COLO668 (cell line): Measurements from ENCODE around the gene SVIL.
"Not testable (repeated sequence)": the region's sequence is repeated elsewhere in the genome, so short reads cannot be mapped to it uniquely, and the experiment has no call there.

Experiments
- DNase-seq: peaks from one replicate; lab custom pipeline; 2025; ENCODE audit not compliant: unreplicated experiment; lab: John Stamatoyannopoulos, UW

SVIL gene

GRCh38 chr10:29545122-29545521 lies 89.6 kb downstream of the SVIL start:
- DNase-seq = no peak

GRCh38 chr10:29543715-29544114 lies 91.1 kb downstream of the SVIL start:
- no peak for DNase-seq

DNA sequence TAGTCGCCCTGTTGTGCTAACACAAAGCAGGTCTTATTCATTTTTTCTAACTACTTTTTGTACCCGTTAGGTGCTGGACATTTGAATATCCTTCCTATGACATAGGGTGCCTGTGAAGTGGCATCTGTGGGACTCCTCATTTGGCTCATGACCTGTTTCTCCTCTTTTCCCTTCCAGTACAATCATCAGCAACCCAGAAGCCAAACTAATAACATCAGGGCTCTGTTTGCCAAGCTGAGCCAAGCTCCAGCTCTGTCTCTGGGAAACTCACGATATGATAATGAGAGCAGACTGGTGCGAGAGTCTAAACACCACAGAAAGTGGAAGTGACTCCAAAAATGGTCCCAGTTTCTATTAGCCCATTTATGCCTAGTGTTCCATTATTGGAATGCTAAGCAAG lies 92.0 kb downstream of the SVIL start:
- no peak for DNase-seq

- DNase-seq = no peak
Measured at GRCh38 chr10:29541422-29542210, 93.2 kb downstream of the SVIL start.

DNA sequence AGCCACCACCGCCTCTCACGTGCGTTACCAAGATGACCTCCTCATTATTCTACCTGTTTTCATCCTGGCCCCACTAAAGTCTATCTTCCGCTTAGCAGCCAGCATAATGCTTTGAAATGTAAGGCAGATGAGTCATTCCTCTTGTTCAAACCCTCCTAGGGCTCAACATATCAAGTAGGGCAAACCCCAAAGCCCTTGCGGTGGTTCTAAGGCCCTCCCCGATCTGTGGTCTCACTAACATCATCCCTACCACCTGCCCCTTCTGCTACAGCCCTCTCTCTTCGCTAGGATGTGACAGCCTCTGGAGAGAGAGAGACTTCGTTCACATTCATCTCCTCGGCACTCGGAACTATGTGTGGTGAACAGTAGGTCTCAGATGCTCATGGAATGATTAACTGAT lies 94.8 kb downstream of the SVIL start:
- no peak for DNase-seq

- DNase-seq = no peak
Measured at GRCh38 chr10:29539412-29539811, 95.4 kb downstream of the SVIL start.

DNA sequence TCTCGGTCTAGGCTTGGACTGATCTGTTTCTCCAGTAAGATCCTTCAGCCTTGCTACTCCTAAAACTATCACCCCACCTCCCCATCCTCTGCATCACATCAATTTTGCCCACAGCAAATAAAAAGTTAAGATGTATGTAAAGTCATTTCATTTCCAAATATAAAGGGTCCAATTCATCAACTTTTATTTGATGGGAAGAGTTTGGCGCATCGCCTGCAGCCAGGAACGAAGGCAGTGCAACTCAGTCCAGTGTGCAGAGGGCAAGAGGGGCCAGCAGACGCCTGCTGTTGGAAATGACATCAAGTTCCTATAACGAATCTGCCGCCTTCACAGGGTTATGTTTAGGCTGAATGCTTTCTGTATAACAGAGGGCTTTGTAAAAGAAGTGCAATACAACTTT lies 97.0 kb downstream of the SVIL start:
- no peak for DNase-seq

DNA sequence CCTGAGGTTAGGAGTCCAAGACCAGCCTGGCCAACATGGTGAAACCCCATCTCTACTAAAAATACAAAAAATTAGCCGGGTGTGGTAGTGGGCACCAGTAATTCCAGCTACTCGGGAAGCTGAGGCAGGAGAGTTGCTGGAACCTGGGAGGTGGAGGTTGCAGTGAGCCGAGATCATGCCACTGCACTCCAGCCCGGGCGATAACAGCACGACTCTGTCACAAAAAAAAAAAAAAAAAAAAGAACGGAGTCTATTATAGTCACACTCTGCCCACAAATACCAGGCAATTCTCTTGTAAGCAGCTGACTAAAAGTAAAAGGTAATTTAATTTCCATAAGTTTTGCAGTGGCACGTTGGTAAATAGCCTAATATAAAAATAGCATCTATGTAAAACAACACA lies 98.1 kb downstream of the SVIL start:
- not testable (repeated sequence) for DNase-seq

DNA sequence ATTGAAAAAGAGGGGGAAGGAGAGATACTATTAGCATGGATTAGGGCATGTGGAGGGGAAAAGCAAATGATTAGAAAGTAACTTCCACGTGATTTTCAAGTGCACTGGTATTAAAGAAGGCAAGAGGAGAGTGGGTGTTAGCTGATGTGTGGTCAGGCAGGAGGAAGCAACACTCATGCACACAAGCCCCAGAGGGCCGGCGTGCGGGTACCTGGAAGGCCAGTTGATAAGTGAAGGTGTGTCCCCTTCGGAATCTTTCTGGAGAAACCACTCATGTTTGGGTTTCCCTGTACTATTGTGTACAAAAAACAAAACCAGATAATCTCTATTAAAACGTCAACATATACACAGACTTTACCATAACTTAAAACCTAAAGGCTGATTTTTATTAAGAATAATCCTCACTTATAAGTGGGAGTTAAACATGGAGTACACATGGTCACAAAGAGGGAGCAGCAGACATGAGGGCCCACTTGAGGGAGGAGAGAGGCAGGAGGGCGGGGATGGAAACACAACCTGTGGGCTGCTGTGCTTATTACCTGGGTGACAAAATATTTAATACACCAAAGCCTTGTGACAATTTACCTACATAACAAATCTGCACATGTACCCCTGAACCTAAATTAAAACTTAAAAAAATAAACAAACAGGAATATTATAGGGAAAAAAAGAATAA lies 98.9 kb downstream of the SVIL start:
- DNase-seq = no peak

- DNase-seq = no peak
Measured at GRCh38 chr10:29535012-29535777, 99.6 kb downstream of the SVIL start.

- no peak for DNase-seq
Measured at GRCh38 chr10:29534590-29534989, 100.2 kb downstream of the SVIL start.

GRCh38 chr10:29533696-29534285 lies 101.0 kb downstream of the SVIL start:
- DNase-seq = no peak

GRCh38 chr10:29533046-29533445 lies 101.7 kb downstream of the SVIL start:
- DNase-seq = no peak

GRCh38 chr10:29532256-29532878 lies 102.4 kb downstream of the SVIL start:
- no peak for DNase-seq

DNA sequence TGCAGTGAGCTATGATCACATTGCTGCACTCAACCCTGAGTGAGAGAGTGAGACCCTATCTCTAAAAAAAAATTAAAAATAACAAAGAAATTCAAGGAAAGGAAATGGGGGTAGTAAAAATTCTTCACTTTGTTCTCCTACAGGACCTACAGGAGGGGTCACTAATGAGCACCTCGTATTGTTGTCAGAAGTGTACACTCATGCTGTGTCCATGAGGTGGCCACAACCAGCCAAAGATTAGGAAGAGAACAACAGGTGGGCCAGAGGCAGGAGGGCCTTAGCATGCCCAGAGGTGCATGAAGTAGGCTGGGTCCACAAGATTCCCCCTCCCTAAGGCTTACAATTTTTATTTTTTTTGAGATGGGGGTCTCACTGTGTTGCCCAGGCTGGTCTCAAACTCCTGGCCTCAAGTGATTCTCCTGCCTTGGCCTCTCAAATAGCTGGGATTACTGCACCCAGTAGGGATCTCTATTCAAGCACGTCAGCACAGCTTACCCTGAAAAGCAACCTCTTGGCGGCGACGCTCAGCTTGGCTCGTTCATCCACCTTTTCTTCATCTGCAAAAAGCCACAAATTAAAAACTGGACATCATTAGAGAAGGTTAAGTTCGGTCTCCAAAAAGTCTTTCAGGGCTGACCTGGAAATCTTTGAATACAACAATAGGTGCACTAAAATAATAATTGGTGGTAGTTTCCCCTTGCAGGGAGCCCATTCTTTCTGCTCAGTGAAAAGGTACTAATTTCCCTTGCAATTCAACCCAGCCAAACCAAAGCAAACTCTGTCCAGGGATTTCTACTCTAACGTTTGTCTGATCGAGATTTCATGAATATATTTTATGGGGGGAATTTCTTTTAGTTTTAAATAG lies 104.4 kb downstream of the SVIL start:
- no peak for DNase-seq

DNA sequence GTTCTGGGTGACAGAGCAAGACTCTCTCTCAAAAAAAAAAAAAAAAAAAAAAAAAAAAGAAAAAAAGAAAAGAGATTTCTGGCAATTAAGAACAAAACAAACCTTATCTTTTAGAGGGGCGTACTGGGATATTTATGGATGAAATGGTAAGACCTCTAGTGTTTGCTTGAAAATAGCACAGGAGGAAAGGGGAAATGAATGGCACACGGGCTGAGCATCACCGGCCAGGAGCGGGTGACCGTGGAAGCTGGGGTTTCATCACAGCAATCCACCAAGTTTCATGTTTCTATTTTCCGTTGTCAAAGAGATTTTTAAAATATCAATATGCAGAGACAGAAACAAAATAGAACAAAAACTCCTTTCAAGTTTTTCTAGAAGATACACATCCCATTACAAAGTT lies 105.6 kb downstream of the SVIL start:
- DNase-seq = no peak

DNA sequence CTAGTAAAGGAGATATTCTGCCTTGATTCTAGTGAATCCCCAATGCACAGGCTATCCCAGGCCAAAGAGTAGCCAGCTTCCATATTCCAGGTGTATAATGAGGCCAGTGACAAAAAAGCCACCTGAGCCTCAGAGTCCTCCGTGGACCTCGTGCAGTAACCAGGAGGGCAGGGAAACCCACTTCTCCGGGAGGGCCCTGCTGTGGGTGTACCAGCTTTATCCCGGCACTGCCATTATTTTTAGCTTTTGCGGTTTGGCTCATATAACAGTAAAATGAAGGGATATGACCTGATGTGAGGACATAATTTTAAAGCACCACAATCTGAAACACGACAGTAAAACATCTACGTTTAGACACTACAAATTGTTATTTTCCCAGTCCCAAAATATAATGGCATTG lies 109.0 kb downstream of the SVIL start:
- no peak for DNase-seq

DNA sequence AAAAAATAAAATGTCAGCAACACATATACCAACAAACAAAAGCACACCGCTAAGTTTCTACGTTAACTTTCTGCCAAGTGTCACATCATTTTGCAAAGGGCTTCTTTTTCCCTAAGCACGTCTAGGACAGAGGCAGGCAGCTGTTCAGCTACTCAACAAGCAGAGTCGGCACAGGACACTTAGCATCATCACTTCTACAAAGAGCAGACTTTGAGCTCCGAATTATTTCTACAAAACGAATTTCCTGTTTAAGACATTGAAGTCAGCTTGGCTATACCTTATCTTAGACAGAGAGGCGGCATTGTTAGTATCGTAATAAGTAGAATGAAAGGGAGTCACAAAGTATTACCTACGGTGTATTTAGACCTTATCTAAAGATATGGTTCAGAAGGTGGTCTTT lies 110.1 kb downstream of the SVIL start:
- no peak for DNase-seq

GRCh38 chr10:29524294-29524693 lies 110.5 kb downstream of the SVIL start:
- no peak for DNase-seq

DNA sequence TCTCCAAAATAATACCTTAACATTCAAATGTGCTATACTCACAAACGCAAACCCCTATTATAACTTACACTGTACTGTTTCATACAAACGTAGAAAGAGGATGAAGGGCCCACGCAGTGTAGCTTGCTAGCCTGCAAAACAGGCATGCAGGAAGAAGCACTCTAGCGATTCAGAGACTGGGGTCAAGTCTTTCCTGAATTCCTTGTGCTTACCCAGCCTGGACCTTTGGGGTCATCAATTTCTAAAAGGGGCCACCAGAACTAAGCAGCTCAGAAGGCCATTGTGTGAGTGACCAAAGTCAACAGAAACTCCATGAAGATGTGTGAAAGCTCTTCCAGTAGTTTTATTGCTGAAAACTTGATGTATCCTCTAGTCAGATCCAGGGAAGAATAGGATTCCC lies 111.9 kb downstream of the SVIL start:
- DNase-seq = no peak
